Measurements from ENCODE around the gene EPN2.
"Not testable (repeated sequence)": the region's sequence is repeated elsewhere in the genome, so short reads cannot be mapped to it uniquely, and the experiment has no call there.

The EPN2 gene

DNA sequence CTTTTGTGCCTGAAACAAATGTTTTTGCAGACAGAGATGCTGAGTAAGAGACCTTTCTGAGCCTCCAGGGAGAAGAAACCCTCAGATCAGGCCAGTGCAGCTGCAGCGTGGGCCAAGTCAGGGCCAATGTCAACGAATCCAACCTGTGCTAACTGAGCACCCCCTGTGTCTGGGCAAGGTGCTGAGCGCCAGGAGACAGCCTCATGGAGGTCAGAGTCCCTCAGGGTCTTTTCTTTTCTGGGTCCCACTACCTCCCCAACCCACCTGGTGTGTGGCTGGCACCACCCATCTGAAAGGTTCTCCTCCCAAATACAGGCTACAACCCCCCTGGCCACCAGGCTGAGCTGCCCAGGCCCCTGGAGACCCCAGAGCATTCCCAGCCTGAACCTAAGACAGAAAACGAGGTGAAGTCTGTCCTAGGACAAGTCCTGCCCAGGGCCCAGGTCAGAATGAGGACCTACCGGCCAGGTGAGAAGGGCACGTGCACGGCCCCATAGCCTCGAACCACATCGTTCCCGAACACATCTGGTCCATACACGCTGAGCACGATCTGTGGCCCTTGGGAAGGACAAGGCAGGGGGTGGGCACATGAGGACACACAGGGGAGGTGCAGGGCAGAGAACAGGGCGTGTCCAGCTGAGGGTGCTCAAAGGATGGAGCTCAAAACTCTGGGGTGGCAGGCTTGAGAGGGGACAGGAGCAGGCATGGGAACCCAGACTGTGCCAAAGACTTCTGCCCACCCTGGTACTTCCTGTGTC lies 110.3 kb downstream of the EPN2 start:
- DNase-seq: peak in 10 of 42 donors; percentile 9 to 38 (median 20)
- intact Hi-C loops (cut with DNase I): no loop called here

DNA sequence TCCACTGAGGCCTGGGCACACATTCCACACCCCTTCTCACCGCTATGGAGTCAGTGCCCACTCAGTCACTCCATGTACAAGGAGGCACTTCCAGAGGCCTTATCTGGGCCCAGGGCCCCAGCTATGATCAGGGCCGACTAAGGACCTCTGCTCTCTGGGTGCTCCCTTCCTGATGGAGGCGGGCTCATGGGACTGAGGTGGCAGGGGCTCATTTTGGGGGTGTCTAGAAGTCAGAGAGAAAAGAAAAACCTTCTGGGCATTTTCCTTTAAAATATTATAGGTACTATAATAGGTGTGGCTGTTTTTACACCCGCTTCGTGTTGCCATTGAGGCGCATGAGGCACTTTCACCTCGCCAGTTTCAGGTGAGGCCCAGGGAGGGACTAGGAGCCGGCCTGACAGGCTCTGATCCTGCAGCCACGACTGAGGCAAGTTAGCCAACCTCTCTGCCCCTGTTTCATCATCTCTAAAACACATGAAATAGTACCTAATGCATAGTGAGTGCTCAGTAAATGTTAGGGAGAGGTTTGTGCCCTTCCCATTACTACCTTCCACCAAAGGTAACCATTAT lies 111.0 kb downstream of the EPN2 start:
- peak in 6 of 42 donors; percentile 3 to 31 (median 12) for DNase-seq

GRCh38 chr17:19348806-19349205 lies 111.6 kb downstream of the EPN2 start:
- intact Hi-C loops (cut with DNase I): no loop called here
- peak in 6 of 42 donors; percentile 6 to 23 (median 12) for DNase-seq

More for the DNA sequence above, 111.0 kb downstream of the EPN2 start:
- intact Hi-C loops (cut with DNase I): no loop called here

DNA sequence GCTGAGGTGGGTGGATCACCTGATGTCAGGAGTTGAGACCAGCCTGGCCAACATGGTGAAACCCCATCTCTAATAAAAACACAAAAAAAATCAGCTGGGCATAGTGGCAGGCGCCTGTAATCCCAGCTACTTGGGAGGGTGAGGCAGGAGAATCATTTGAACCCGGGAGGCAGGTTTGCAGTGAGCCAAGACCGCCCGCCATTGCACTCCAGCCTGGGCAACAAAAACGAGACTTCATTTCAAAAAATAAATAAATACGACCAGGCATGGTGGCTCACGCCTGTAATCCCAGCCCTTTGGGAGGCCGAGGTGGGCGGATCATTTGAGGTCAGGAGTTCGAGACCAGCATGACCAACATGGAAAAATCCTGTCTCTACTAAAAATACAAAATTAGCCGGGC lies 116.2 kb downstream of the EPN2 start:
- not testable (repeated sequence) for DNase-seq
- intact Hi-C loops (cut with DNase I): loop anchor here (10.0 kb wide), 1 partner anchor 81 kb away; no protein-coding TSS in a partner anchor

DNA sequence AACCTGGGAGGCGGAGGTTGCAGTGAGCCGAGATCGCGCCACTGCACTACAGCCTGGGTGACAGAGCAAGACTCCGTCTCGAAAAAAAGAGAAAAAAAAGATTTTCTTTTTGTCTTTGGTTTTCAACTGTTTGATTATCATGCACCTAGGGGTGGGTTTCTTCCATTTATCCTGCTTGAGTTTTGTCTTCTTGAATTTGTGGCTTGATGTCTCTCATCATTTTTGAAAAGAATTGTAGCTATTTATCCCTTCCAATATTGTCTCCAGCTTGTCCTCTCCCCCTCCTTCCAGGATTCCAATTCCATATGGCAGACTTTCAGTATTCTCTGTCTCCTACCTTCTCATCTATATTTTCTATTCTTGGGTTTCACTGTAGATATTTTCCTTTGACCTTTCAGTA lies 117.6 kb downstream of the EPN2 start:
- no peak for DNase-seq
- intact Hi-C loops (cut with DNase I): loop anchor here (10.0 kb wide), 1 partner anchor 80 kb away; no protein-coding TSS in a partner anchor

- intact Hi-C loops (cut with DNase I): loop anchor here (10.0 kb wide), 1 partner anchor 77 kb away; no protein-coding TSS in a partner anchor
- peak in 1 of 42 donors; percentile 28 for DNase-seq
These were observed 120.2 kb downstream of the EPN2 start for GRCh38 chr17:19357351-19357750.

DNA sequence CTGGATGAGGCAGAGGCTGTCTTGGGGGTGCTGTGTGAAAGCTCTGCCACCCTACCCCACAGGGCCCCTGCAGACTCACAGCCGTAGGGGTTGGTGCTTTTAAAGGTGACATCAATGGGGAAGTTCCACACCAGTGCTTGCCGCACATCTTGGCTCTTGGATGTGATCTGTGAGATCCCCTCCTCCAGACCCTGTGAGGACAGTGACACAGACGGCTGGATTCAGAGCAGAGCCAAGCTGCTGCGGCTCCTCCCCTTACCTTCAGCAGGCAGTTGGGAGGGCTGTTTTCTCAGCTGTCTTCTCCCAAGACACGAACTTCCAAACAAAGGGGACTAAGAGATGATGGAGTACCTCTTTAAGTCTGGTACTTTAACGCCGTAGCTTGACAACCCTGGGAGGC lies 120.6 kb downstream of the EPN2 start:
- DNase-seq: peak in 4 of 42 donors; percentile 6 to 49 (median 18)
- intact Hi-C loops (cut with DNase I): loop anchor here (10.0 kb wide), 1 partner anchor 77 kb away; no protein-coding TSS in a partner anchor

- DNase-seq: peak in 2 of 42 donors; percentile 0 to 26
- intact Hi-C loops (cut with DNase I): loop anchor here (10.0 kb wide), 1 partner anchor 76 kb away; no protein-coding TSS in a partner anchor
These were observed 122.0 kb downstream of the EPN2 start for GRCh38 chr17:19359151-19359550.

GRCh38 chr17:19359856-19360255 lies 122.7 kb downstream of the EPN2 start:
- no peak for DNase-seq
- intact Hi-C loops (cut with DNase I): loop anchor here (10.0 kb wide), 1 partner anchor 75 kb away; no protein-coding TSS in a partner anchor

- intact Hi-C loops (cut with DNase I): no loop called here
- peak in 9 of 42 donors; percentile 3 to 69 (median 61) for DNase-seq
These were observed 123.6 kb downstream of the EPN2 start for GRCh38 chr17:19360772-19361171.

GRCh38 chr17:19361326-19361725 lies 124.2 kb downstream of the EPN2 start:
- DNase-seq: peak in 15 of 42 donors; percentile 11 to 74 (median 56)
- intact Hi-C loops (cut with DNase I): no loop called here

DNA sequence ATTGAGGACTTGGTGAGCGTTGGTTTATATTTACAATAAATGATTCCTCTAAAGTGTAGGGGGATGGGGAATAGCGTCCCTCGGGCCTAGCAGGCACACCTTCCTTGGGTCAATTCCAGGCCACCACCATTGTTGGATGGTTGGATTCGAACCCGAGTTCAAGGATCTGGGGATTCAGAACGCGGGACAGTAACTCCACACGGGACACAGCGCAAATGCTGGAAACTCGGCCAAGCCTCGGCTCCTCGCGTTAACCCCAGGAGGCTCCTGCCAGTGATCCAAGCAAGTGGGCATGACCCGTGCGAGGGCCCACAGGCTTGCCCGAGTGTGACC lies 124.7 kb downstream of the EPN2 start:
- intact Hi-C loops (cut with DNase I): no loop called here
- DNase-seq: no peak

DNA sequence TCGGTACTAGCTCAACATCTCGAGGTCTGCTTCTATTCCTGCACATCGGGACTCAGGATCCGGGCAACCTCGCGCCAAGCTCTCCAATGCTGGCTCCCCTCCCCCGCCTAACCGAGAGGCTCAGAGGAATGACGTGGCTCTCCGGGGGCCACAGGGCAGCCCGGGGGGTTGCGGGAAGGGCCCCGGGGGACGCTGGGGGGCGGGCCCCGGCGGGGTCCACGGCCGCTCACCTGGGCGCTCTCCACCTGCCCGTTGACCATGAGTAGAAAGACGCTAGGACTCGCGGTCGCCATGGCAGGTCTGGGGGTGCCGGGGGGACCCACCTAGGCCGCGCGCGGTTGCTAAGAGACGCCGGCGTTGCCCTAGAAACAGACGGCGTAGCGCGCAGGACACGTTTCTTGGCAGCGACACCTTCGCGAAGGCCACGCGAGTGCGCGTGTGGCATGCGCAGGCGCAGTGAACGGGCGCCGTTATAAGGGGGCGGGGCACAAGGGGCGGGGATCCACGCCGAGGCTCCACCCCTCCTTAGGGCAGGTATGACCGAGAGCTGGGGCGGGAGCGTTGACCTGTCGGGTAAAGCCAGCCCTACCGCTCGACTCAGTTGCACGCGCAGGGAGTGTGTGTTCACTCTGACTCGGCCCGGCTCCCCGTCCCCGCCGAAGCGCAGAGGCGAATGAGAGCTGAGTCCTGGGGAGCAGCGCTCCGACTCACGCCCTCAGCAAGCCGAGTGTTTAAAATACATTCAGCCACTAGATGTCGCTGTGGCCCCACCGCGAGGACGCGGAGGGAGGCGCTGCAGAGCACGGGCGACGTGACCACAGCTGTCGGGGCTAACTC lies 125.3 kb downstream of the EPN2 start, which contains the start of gene B9D1:
Gene B9D1 (minus strand): TSS at position 447 of the 837 bp plus-strand sequence. CDS start 154 bp downstream, at position 293.
- intact Hi-C loops (cut with DNase I): no loop called here
- peak; percentile 88 to 97 (median 94) for DNase-seq

DNA sequence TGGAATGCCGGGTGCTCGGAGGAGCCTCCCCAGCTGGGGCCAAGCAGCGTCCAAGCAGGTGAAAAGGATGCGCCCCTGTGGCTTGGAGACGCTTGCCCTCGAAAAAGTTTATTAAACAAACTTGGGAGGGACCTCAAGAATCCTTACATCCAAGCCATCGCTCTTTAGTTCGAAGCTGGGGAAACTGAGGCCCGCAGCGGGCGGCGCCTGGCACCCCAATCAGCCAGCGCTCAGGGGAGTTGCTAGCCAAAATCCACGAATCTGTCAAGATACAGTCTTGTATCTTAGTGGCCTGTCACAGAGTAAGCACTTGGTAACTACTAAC lies 125.9 kb downstream of the EPN2 start:
- peak in 1 of 42 donors; percentile 2 for DNase-seq
- intact Hi-C loops (cut with DNase I): no loop called here

DNA sequence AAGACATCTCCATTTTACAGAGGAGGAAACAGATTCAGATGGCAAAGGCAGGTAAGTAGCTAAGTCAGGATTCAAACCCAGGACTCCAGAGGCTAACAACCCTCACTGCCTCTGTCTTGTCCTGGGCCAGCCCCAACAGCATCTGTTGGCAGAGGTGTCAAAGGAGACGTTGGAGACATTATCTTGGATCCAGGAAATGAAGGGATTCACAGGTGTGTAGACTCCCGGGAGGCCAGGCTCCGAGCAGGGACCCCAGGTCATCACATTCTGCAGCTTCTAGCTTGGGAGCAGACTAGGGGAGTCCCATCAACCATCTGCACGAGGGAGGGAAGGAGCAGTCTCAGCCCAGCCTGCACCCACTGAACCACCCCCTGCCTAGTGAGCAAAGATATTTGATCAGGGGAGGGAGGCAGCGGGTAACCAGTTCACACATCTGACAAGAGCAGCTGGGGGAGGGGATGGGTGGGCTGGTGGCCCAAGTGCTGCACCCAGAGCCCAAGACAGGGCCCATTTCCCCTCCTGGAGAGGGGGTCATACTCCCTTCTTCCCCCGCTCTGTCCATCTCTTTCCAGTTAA lies 126.4 kb downstream of the EPN2 start:
- intact Hi-C loops (cut with DNase I): no loop called here
- peak in 1 of 42 donors; percentile 0 for DNase-seq

DNA sequence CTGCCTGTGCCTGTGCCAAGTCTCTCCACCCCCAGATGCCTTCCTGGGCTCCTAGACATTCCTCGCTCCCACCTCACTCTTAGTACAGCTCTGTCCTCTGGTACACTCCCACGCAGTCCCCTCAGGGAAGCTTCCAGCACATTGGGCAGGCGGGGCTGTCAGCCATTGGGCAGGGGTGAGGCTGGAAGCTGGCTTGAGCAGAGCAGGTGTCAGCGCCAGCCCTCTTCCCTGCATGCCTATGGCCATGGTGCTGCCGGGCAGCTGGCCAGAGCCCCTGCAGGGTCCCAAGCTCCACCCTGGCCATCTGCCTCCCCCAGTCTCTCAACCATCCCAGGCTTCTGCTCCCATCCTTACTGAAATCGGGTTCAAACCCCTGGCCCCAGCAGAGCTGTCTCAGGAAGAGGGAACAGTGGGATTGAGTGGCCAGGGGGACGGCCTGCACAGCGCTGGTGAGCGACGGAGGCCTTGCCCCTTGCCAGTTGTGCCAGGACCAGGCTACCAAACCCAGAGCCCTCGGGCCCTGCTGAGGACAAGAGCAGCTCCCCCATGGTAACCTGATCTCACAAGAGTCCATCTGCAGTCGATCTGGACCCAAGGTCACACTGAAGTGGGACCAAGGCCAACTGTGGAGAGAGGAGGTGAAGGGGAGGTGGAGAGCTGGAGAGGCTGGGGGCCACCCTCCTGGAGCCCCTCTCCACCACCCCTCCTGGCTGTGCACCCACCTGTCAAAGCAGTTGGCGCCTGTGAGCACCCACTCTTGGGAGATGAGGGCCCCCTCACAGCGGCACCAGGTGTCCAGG lies 127.7 kb downstream of the EPN2 start:
- DNase-seq: peak in 4 of 42 donors; percentile 40 to 59 (median 50)
- intact Hi-C loops (cut with DNase I): loop anchor here (5.0 kb wide), 1 partner anchor 82 kb away; no protein-coding TSS in a partner anchor

- DNase-seq: no peak
- intact Hi-C loops (cut with DNase I): loop anchor here (5.0 kb wide), 1 partner anchor 82 kb away; no protein-coding TSS in a partner anchor
These were observed 128.3 kb downstream of the EPN2 start for GRCh38 chr17:19365499-19365817.
